Measurements from ENCODE around the gene CTDSP1.

Gene CTDSP1

GRCh38 chr2:218400167-218400929 is 680 bp downstream of the CTDSP1 start:
- DNase-seq: peak; percentile 49 to 66 (median 60)

- DNase-seq: peak in 2 of 4 experiments; percentile 42 to 53
Observed at GRCh38 chr2:218400930-218401881, 1.5 kb downstream of the CTDSP1 start.

GRCh38 chr2:218401890-218402289 is 2.2 kb downstream of the CTDSP1 start:
- DNase-seq: peak in 3 of 4 experiments; percentile 51 to 63 (median 58)

- peak in 2 of 4 experiments; percentile 14 to 19 for DNase-seq
Observed at GRCh38 chr2:218402491-218402901, 2.8 kb downstream of the CTDSP1 start.

DNA sequence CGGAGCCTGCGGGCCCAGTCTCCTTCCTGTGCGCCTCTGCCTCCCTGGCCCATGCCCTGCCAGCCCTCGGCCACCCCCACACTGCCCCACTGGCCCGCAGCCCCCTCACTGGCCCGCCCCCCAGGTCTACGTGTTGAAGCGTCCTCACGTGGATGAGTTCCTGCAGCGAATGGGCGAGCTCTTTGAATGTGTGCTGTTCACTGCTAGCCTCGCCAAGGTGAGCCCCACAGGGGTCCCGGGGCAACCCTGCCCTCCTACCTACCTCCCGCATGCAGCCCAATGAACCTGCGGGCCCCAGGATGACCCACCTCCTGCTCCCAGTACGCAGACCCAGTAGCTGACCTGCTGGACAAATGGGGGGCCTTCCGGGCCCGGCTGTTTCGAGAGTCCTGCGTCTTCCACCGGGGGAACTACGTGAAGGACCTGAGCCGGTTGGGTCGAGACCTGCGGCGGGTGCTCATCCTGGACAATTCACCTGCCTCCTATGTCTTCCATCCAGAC is 3.3 kb downstream of the CTDSP1 start:
- DNase-seq: no peak

DNA sequence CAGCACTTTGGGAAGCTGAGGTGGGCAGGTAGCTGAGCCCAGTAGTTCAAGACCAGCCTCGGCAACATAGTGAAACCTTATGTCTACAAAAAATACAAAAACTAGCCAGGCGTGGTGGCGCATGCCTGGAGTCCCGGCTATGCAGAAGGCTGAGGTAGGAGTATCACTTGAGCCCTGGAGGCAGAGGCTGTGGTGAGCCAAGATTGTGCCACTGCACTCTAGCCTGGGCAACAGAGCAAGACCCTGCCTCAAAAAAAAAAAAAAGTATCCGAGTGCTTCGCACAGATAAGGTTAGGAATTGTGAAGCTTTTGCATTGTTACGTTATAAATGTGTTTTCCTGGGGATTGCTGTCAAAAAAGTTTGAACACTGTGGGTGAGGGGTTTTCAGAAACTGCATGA is 4.1 kb downstream of the CTDSP1 start:
- no peak for DNase-seq

- DNase-seq: peak in 2 of 4 experiments; percentile 4 to 10
Observed at GRCh38 chr2:218404351-218405085, 4.8 kb downstream of the CTDSP1 start.

GRCh38 chr2:218405086-218405745 is 5.5 kb downstream of the CTDSP1 start:
- no peak for DNase-seq

DNA sequence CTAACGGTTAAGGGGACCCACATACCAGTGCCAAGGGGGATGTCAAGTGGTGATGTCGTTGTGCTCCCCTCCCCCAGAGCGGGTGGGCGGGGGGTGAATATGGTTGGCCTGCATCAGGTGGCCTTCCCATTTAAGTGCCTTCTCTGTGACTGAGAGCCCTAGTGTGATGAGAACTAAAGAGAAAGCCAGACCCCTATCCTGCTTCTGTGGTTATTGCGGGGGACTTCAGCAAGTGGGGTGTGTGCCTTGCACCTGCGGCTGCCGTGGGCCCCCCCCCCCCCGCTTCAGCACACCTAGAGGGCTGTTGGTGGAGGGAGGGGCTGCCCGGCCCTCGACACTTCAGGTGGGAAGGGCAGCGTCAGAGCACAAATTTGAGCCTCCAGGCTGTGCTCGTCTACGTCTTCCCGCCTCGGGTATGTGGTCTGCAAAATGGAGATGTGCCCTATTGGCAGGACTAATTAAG is 6.1 kb downstream of the CTDSP1 start:
- peak in 3 of 4 experiments; percentile 17 to 30 (median 24) for DNase-seq

DNA sequence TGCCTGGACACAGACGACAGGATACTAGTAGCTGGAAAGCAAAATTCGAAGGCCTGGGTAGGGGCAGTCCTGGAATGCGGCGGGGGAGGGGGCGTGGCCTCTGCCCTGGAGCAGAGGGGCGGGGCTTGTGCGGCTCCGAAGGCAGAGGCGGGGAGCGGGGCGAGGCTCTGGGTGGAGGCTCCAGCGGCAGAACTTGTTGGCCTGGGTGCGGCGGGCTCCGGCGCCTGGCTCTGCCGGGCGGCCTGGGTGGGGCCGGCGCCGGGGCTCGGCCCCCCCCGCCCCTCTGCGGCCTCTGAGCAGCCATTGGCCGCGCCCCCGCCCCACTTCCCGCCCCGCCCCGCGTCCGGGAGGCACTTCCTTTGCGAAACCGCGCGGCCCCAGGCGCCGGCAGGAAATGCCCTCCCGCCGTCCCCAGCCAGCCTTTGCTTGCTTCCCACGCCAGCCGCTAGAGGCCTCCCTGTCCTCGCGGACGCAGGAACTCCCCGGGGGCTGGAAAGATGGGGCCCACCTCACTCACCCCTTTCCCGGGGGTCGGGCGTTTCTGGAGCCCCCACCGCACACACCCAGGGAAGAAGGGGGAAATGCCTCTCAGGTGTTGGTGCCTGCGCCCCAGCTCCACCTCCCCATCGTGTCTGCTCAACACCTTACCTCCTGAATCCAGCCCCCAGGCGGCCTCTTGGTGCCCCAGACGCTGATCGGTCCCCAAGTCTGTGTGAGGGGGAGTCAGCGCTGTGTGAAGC is 6.7 kb downstream of the CTDSP1 start:
- peak; percentile 97 to 99 (median 98) for DNase-seq

DNA sequence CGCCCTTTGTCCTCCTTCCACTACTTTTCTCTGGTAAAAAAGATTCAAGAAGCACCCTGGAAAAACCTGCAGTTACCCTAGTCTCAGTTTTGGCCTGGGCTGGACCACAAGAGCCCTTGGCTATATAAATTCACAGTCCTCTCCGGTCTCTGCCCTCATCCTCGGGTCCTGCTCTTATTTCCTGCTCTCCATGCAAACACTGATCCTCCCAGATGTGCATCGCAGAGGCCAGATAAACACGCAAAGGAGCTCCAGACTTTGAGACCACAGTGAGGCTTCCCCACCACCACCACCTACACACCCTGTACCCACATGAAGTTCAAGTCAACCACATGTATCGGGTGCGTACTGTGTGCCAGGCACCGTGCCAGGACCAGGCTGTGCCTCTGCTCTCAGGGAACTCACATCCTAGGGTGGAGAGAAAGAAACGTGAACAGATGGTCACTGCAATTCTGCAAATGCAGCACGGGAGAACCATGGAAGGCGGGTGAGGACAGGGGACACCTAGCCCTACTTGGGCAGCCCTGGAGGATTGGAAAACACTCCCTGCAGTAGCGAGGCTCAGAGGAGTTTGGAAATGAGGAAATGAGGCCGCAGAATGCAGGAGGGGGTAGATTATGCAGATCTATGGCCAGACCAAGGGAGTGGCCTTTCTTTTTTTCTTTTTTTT is 7.4 kb downstream of the CTDSP1 start:
- DNase-seq: peak; percentile 60 to 72 (median 68)

- no peak for DNase-seq
Observed at GRCh38 chr2:218407717-218408116, 8.0 kb downstream of the CTDSP1 start.

DNA sequence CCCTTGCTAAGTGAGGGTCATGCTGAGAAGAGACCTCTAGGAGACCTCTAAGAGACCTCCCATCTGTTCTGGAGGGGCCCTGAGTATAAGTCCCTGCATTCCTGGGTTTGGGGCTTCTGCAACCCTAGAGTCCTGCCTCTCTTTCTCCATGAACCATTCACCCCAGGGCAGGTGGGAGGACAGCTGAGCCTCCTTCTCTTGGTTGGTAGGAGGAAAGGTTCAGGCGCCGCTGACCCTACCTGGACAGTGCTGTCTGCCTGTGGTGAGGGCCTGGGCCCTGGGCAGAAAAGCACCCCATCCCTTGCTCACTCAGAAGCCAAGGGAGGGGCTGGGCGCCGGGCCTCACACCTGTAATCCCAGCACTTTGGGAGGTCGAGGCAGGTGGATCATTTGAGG is 18.7 kb downstream of the CTDSP1 start:
- no peak for DNase-seq

- no peak for DNase-seq
Observed at GRCh38 chr2:218418717-218419458, 19.2 kb downstream of the CTDSP1 start, which contains the start of gene VIL1. TSS of gene VIL1 (plus strand) at chr2:218419123. CDS start at chr2:218423779, 4,656 bp downstream.

GRCh38 chr2:218419630-218420216 is 20.1 kb downstream of the CTDSP1 start:
- no peak for DNase-seq

GRCh38 chr2:218421027-218421426 is 21.4 kb downstream of the CTDSP1 start:
- no peak for DNase-seq

DNA sequence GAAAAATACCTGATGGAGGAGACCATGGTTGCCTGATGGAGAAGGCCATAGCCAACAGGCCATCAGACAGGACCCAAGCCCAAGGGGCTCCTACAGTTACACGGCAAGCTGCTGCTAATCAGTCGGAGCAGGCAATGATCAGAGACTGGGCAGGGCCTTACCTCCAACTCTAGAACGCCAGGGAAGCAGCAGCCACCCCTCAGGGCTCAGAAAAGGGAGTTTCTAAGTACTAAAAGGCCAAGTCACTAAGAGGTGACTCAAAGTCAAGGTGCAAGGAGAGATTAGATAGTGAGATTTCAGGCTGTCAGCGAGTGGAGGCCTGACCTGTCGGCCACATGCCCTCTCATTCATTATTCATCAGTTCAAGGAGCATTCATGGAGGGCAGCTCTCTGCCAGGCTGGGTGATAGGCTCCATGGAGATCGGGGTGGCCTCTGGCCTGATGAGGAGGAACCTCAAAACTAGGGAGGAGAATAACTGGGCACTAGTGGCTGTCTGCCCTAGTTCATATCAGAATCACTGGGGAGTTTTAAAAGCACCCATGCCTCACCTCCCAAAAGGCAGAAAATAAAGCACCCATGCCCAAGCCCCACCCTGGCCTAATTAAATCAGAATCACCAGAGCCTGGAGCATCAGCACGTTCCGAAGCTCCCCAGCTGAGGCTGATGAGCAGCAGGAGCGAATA is 22.9 kb downstream of the CTDSP1 start:
- no peak for DNase-seq

DNA sequence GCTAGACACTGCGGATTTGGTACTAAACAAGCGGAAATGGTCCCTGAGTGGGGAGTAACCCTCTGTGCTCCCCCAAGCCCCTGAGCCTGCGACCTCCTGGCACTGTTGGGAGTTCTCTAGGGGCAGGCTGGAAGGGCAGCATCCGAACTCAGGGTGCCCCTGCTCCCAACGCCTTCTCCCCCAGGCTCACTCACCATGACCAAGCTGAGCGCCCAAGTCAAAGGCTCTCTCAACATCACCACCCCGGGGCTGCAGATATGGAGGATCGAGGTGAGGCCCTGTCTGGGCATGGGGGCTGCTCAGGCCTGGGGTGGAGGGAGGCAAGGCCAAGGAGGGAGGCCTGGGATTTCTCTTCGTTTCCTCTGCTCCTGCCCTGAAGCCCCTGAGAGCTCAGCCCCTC is 23.9 kb downstream of the CTDSP1 start:
- DNase-seq: no peak

- no peak for DNase-seq
Observed at GRCh38 chr2:218425531-218425930, 25.9 kb downstream of the CTDSP1 start.

All from suppressor macrophage (primary cell).